ENCODE measurements around the gene ITPRIP.

GRCh38 chr10:104262055-104262454 lies 76.2 kb downstream of the ITPRIP start:
- TF ChIP-seq CTCF (IDR thresholded peaks at IDR 0.05) (no peak), POLR2A (IDR thresholded peaks at IDR 0.05) (no peak)
